GM20431 (cell line): ENCODE results near the gene GPSM3.

Experiments used
- in situ Hi-C: fragments of 300-500 bp; cut with MseI, MboI; formaldehyde crosslinking; loops from one replicate; pipeline ENCODE4 v1.15.0; 2020; ENCODE audit warnings: low sequenced_read_pairs; ENCODE audit not compliant: unreplicated experiment

The GPSM3 gene

GRCh38 chr6:32175711-32176475 lies 16.6 kb downstream of the GPSM3 start, which contains the start of gene AGPAT1:
AGPAT1 (minus strand) TSS chr6:32176084; CDS start chr6:32171496, 4,588 bp downstream.
- in situ Hi-C loops: no loop called here

GRCh38 chr6:32175322-32175710 lies 17.1 kb downstream of the GPSM3 start:
- in situ Hi-C loops: no loop called here

DNA sequence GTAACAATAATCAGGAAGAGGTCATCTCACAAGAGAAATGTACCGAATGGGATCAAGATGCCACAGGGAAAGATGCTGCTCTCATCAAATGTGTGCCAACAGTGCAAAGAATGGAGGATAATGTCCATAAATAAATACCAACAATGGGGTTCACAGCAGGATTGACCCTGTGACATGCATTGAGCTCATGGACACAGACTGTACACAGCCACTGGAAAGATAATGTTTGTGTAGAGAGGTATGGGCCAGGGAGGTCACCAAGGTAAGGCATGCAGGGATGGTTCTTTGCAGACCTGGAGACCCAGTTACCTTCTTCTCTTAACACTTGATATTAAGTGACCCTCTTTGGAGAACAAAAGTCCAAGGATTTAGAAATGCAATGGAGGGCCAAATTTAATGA lies 18.0 kb downstream of the GPSM3 start:
- in situ Hi-C loops: no loop called here

DNA sequence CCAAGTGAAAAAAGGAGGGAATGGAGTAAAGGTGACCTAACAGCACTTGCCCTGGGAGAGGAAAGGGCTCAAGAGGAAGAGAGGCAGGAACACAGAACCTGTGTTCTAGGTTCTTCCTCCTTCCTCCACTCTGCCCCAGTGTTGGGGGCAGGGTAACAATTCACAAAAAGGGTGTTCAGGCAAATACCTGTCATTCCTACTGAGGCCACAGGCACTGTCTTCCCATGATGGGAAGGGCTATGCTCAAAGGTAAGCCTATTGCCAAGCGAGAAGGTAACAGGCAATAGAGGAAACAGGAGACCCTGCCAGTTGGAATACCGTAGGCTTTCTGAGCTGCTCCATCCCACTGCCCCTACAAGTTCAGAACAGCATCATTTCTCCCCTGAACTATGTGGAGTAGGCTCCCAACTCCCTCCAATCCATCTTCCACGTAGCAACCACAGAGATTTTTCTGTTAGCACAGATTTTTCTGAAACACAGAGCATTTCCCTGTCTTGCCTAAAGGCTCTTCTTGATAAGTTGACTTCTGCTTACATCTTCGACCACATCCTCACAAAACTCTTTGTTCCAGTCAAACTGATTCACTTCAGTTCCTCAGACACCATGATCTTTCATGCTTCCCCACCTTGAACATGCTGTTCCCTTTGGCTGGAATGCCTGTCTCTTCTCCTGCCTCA lies 19.3 kb downstream of the GPSM3 start:
- in situ Hi-C loops: no loop called here

DNA sequence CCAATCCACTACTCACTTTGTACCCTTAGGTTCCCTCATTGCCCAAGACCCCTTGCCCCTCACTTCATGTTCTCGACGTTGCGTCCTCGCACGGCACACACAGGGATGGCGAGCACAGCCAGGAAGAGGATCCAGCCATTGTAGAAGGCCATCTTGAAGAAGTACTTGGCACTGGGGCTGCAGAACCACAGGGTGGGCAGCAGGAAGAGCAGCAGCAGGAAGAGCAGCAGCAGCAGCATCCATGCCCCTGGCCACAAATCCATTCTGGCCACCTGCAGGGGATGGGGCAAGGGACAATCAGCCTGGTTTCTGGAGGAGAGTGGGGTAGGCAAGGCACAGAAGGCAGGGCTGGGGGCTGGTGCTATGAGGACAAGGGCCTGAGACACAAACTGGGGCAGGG lies 21.2 kb downstream of the GPSM3 start:
- in situ Hi-C loops: no loop called here

DNA sequence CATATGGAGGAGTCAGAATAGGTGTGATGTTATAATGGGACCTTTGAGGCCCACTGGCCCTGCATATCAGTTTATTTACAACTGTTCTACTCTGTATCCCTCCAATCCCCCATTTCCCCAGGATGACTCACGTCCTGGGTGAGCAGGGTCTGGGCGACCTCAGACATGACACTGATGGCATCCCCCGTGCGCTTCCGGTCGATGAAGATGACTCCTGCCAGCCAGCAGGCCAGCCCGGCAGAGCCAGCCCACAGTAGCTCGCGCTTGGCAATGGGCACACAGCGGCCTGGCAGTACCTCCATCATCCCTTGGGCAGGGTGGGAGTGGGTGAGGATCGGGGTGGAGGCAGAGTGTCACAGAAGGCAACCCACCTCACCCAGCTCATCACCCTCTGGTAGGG lies 22.1 kb downstream of the GPSM3 start:
- in situ Hi-C loops: no loop called here

- in situ Hi-C loops: no loop called here
Measured at GRCh38 chr6:32168807-32169591, 23.4 kb downstream of the GPSM3 start.

- in situ Hi-C loops: no loop called here
Measured at GRCh38 chr6:32168350-32168749, 24.1 kb downstream of the GPSM3 start.

GRCh38 chr6:32167761-32168262 lies 24.6 kb downstream of the GPSM3 start:
- in situ Hi-C loops: no loop called here

GRCh38 chr6:32167154-32167760 lies 25.2 kb downstream of the GPSM3 start:
- in situ Hi-C loops: no loop called here

GRCh38 chr6:32166411-32167061 lies 25.9 kb downstream of the GPSM3 start:
- in situ Hi-C loops: no loop called here

DNA sequence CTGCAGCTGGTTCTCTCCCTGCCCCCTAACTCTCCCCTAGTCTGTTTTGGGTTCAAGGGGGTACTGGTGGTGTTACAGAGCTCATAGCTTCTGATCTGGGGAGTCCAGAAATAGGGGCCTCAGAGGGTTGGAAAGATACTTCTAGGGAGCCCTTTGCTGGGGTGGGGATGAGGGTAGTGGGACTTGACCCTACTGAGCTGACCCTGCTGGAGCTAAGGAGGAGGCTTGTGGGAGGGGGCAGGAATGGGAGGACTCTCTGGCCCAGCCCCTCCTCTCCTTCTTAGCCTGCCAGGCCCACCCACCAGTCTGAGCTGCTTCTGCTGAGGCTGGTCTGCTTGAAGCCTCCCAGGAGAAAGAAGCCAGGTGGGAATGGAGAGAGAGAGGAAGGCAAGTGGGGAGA lies 28.1 kb downstream of the GPSM3 start, which contains the start of gene EGFL8:
Gene EGFL8, plus strand, starts transcription at position 301 of the 400 bp plus-strand sequence. CDS start 1,571 bp downstream, outside the sequence.
- in situ Hi-C loops: no loop called here

- in situ Hi-C loops: no loop called here
Measured at GRCh38 chr6:32163559-32164258, 28.7 kb downstream of the GPSM3 start.

DNA sequence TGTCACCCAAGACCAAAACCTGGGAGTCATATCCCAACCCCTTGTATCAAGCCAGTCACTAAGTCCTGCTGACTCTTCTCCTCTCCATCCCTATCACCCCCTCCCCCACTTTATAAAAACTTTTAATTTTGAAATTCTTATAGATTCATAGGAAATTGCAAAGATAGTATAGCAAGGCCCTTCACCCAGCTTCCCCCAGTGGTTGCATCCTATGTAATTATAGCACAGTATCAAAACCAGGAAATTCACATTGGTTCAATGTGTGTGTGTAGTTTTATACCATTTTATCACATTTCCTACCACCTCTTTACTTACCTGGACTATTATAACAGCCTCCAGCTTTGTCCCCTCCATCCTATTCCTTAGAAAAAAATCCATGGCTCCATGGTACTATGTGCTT lies 34.4 kb downstream of the GPSM3 start:
- in situ Hi-C loops: no loop called here

- in situ Hi-C loops: no loop called here
Measured at GRCh38 chr6:32156891-32157290, 35.6 kb downstream of the GPSM3 start.

DNA sequence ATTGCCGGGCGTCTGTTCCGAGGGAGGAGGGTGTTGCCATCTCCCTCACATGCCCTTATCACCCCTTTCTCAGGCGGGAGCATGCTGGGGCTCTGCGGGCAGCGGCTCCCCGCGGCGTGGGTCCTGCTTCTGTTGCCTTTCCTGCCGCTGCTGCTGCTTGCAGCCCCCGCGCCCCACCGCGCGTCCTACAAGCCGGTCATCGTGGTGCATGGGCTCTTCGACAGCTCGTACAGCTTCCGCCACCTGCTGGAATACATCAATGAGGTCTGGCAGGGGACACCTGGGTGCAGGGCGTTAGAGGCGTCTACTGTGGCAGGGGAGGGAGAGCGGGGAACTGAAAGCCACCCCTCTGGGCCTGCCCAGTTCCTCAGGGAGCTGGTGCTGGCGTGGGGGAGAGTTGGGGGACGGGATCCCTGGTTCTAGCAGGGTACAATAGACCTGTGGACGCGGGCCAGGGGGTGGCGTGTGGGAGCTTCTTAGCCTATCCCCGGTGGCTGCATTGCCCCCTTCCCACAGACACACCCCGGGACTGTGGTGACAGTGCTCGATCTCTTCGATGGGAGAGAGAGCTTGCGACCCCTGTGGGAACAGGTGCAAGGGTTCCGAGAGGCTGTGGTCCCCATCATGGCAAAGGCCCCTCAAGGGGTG lies 37.8 kb downstream of the GPSM3 start:
- in situ Hi-C loops: no loop called here

DNA sequence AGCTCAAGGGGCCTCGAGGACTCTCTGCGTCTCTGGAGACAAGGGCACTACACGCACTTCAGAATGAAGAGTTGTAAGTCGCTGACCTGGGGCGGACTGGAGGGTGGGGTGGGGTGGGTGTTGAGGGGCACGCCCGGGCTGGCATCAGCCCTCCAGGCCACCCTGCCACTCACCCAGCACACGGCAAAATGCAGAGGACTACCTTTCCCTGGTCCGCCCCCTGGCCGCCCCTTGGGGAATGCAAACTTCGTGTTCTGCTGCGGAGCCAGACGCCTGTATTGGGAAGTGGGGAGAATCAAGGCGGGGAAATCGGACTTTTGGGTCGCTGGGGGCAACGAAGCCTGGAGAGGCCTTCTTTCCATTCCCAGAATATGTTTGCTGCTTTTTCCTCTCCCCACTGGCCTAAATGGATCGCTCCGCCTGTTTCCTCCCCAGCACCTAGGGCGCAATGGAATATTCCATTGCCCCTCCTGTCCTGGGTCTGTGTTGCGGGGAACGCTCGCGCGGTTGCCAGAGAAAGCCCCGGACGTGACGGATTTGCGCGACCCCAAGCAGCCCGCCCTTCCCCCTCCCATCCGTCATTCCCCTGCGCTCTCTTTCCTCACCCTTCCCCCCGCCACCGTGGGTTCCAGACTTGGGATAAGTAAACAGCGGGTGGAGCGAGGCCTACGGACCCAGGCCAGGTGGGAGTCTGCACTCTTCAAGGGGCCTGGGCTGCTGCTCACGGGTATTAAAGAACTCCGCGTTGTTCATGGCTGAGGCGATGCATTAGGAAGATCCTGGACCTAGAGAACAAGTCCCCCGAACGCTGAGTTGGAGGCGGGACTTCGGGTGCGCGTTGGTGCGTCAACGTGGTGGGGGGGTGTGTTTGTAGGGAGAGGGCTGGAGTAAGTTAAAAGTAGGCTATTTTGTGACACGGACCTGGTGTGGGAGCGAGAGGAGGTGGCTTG lies 38.6 kb downstream of the GPSM3 start, which contains the start of gene PPT2:
Gene PPT2, plus strand, starts transcription at position 578 of the 950 bp plus-strand sequence. CDS start 454 bp downstream, outside the sequence.
- in situ Hi-C loops: no loop called here
